Body of pancreas (tissue), 4 donors: ENCODE results near the gene HS6ST3. TPM values are rescaled to one million over a fixed set of nuclear protein-coding genes. Genes with fewer than 3 reads are reported as not detected.

Experiments
- ATAC-seq: fragments of 150-250 bp; one replicate; pipeline ENCODE4 v1.9.1; 2016
- DNase-seq, 4 donors: peaks; one replicate each; pipeline ENCODE4 v3.0.0-alpha.2; 2019
- H3K27ac ChIP-seq, 4 donors: fragments of 200-600 bp; sonication (generic); 1 replicate in 3 of 4; 2 replicates in 1 of 4; pipeline versions ENCODE4 v1.5.1 to v1.6.1; 2016 to 2019; ENCODE audit warnings: mild to moderate bottlenecking in 1 of 4, mixed read lengths in 1 of 4, moderate library complexity in 1 of 4
- H3K27me3 ChIP-seq, 2 donors: fragments of 200-600 bp; sonication (generic); one replicate each; pipeline ENCODE4 v1.6.0; 2016; ENCODE audit warnings: mild to moderate bottlenecking in 1 of 2
- H3K36me3 ChIP-seq, 2 donors: fragments of 200-600 bp; sonication (generic); replicated peaks in 1 of 2; 2 replicates each; pipeline ENCODE4 v1.5.1; 2016; ENCODE audit warnings: low read depth in 2 of 2; ENCODE audit not compliant: insufficient read depth in 1 of 2
- H3K4me1 ChIP-seq: fragments of 200-600 bp; sonication (generic); one replicate; pipeline ENCODE4 v1.6.0; 2016
- H3K4me3 ChIP-seq, 2 donors: fragments of 200-600 bp; sonication (generic); 1 replicate in 1 of 2; 2 replicates in 1 of 2; pipeline ENCODE4 v1.5.1; 2016 to 2019
- H3K9me3 ChIP-seq, 3 donors: fragments of 200-600 bp; sonication (generic); 1 replicate in 2 of 3; 2 replicates in 1 of 3; pipeline ENCODE4 v1.5.1; 2016
- POLR2A ChIP-seq, 3 donors: fragments of 450-650 bp; IDR thresholded peaks; one replicate each; pipeline ENCODE4 v1.6.1; 2016; ENCODE audit warnings: antibody characterized with exemption in 3 of 3, mild to moderate bottlenecking in 2 of 3
- WGBS, 2 donors: methylation state at CpG; one replicate each; pipeline ENCODE4 v1.1.5; 2017; 5-methylcytosine and 5-hydroxymethylcytosine counted together
- intact Hi-C: fragments of 100-400 bp; cut with DNase I; formaldehyde crosslinking; loops from one replicate; pipeline ENCODE4 v1.15.1; 2023
- total RNA-seq, 2 donors: library from RNA; depleted of rRNA; stranded (reverse); fragments of >200 nt; gene quantifications; one replicate each; pipeline ENCODE4 v1.1.0, GENCODE V29; 2016
- TF ChIP-seq, protein P1 (sequence below), 7 experiments: fragments of 450-650 bp in 4 of 7; fragments of 200-600 bp in 3 of 7; sonication (generic) in 3 of 7; IDR thresholded peaks; one replicate each; pipeline ENCODE4 v1.5.1; 2016 to 2019; ENCODE audit warnings: antibody characterized with exemption in 7 of 7

The HS6ST3 gene
- total RNA-seq, 2 donors from 2014 or later: 1.3 to 2.3 TPM

DNA sequence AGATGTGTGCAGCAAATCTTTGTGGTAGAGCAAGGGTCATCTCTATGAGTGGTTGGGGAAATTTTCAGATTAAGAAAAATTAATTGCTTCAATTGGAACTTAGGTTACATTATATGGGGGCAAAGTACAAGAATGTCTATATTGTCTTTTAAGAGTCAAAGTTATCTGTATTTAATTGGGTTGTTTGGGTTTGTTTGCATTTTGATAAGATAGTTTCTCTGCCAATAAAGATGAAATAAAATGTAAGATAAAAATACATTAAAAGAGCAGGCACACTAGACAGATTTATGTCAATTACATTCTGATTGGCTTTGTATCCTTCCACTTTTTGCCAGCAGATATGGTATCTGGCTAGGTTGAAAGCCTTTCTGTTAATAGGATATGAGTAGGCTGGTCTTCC lies 587.1 kb downstream of the HS6ST3 start:
- H3K36me3 ChIP-seq: no peaks in the 10 kb centered on the region
- H3K4me3 ChIP-seq: no peak overlapping the region
- H3K27ac ChIP-seq: no peak overlapping the region
- H3K9me3 ChIP-seq: no peaks in the 10 kb centered on the region
- DNase-seq (no peak), ATAC-seq (no peak)
- TF ChIP-seq POLR2A (IDR thresholded peaks at IDR 0.05): no peak
- TF ChIP-seq, protein P1, sequence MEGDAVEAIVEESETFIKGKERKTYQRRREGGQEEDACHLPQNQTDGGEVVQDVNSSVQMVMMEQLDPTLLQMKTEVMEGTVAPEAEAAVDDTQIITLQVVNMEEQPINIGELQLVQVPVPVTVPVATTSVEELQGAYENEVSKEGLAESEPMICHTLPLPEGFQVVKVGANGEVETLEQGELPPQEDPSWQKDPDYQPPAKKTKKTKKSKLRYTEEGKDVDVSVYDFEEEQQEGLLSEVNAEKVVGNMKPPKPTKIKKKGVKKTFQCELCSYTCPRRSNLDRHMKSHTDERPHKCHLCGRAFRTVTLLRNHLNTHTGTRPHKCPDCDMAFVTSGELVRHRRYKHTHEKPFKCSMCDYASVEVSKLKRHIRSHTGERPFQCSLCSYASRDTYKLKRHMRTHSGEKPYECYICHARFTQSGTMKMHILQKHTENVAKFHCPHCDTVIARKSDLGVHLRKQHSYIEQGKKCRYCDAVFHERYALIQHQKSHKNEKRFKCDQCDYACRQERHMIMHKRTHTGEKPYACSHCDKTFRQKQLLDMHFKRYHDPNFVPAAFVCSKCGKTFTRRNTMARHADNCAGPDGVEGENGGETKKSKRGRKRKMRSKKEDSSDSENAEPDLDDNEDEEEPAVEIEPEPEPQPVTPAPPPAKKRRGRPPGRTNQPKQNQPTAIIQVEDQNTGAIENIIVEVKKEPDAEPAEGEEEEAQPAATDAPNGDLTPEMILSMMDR (IDR thresholded peaks at IDR 0.05): no peak
- intact Hi-C loops: no loop called here
- H3K4me1 ChIP-seq: no peaks in the 10 kb centered on the region
- no peaks in the 10 kb centered on the region for H3K27me3 ChIP-seq

GRCh38 chr13:96678801-96679200 lies 588.9 kb downstream of the HS6ST3 start:
- WGBS, 2 donors: 82 to 90% methylated on average over 2 of the region's 2 CpGs
- no peaks in the 10 kb centered on the region for H3K36me3 ChIP-seq

GRCh38 chr13:96680898-96681297 lies 591.0 kb downstream of the HS6ST3 start:
- WGBS, 2 donors: 84 to 85% methylated on average over 5 of the region's 5 CpGs
- Histone ChIP-seq H3K27me3 (no peaks in the 10 kb centered on the region), H3K4me1 (peaks cover 6% of the 10 kb centered on the region), H3K36me3 (no peaks in the 10 kb centered on the region), H3K4me3 (no peak overlapping the region), H3K27ac (no peak overlapping the region), H3K9me3 (no peaks in the 10 kb centered on the region)
- DNase-seq (no peak), ATAC-seq (no peak)
- TF ChIP-seq POLR2A (IDR thresholded peaks at IDR 0.05): no peak
- TF ChIP-seq, protein P1 (IDR thresholded peaks at IDR 0.05): no peak
- intact Hi-C loops: no loop called here

More at GRCh38 chr13:96678801-96679200, 588.9 kb downstream of the HS6ST3 start:
- intact Hi-C loops: no loop called here
- TF ChIP-seq POLR2A (IDR thresholded peaks at IDR 0.05): no peak
- TF ChIP-seq, protein P1 (IDR thresholded peaks at IDR 0.05): no peak
- no peak for ATAC-seq
- Histone ChIP-seq H3K4me1 (no peaks in the 10 kb centered on the region), H3K27ac (no peak overlapping the region), H3K27me3 (no peaks in the 10 kb centered on the region), H3K9me3 (no peaks in the 10 kb centered on the region), H3K4me3 (no peak overlapping the region)
- no peak for DNase-seq

DNA sequence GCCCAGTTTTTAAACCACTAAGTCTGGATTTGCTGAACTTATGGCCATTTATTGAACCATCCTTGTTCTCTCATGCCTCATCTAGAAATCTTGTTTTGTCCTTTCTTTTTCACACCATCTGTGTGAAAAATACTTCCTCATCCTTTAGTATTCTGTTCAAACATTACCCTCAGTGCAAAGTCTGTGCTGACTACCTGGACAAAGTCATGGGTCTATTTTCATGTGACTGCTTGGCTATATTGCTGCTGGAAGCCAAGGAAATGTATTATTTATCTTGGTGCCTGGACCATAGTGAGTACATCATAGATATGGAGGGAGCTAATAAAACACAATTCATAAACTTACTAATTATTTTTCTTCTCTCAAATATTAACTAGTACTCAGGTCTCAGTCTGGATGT lies 591.9 kb downstream of the HS6ST3 start:
- H3K27ac ChIP-seq: no peak overlapping the region
- TF ChIP-seq, protein P1 (IDR thresholded peaks at IDR 0.05): no peak
- no peak for TF ChIP-seq POLR2A (IDR thresholded peaks at IDR 0.05)
- intact Hi-C loops: no loop called here
- no peaks in the 10 kb centered on the region for H3K27me3 ChIP-seq
- no peak overlapping the region for H3K4me3 ChIP-seq
- H3K4me1 ChIP-seq: peaks cover 6% of the 10 kb centered on the region
- no peaks in the 10 kb centered on the region for H3K36me3 ChIP-seq
- no peaks in the 10 kb centered on the region for H3K9me3 ChIP-seq
- ATAC-seq (no peak), DNase-seq (no peak)

DNA sequence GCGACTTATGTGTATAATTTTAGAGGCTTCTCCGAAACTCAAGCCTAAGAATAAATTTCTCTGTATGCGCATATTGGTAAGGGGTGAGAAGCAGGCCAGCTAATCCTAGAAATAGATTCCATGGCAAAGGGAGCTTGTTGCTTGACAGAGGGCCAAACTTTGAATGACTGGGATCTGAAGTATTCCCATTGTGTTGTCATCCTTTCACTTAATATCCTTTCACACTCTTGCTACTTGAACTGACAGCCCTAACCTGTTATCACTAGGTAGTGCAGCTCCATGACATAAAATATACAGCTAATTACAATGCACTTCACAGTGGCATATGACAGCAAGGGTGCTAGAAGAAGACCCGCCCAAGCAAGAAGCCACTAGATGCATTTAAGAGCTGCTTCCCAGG lies 594.6 kb downstream of the HS6ST3 start:
- Histone ChIP-seq H3K27me3 (no peaks in the 10 kb centered on the region), H3K36me3 (no peaks in the 10 kb centered on the region), H3K4me3 (no peak overlapping the region), H3K4me1 (peaks cover 6% of the 10 kb centered on the region), H3K27ac (no peak overlapping the region), H3K9me3 (no peaks in the 10 kb centered on the region)
- no peak for DNase-seq
- no peak for TF ChIP-seq POLR2A (IDR thresholded peaks at IDR 0.05)
- TF ChIP-seq, protein P1 (IDR thresholded peaks at IDR 0.05): no peak
- no peak for ATAC-seq
- 94 to 97% methylated on average over 4 of the region's 4 CpGs for WGBS, 2 donors
- intact Hi-C loops: no loop called here
